Measurements from ENCODE around the gene C1QTNF9B. TPM values are rescaled to one million over a fixed set of nuclear protein-coding genes. Genes with fewer than 3 reads are reported as not detected.

Gene C1QTNF9B
- total RNA-seq, 1 donor from 2014 or later: 4.1 TPM

Other genes starting within 250 kb of the C1QTNF9B start
- gene MIPEP, start 8.1 kb downstream of the C1QTNF9B start, total RNA-seq: 48.9 TPM

All from left ventricle myocardium superior (tissue), 1 donor.